ENCODE measurements around the gene CDKL1. TPM values are rescaled to one million over a fixed set of nuclear protein-coding genes. Genes with fewer than 3 reads are reported as not detected.

CDKL1 gene
- total and polyA plus RNA-seq, 2 of the 13 experiments (the other 11 are each of a cell fraction or from before 2014, with no cell fraction given) = 4.4 to 5.1 TPM

DNA sequence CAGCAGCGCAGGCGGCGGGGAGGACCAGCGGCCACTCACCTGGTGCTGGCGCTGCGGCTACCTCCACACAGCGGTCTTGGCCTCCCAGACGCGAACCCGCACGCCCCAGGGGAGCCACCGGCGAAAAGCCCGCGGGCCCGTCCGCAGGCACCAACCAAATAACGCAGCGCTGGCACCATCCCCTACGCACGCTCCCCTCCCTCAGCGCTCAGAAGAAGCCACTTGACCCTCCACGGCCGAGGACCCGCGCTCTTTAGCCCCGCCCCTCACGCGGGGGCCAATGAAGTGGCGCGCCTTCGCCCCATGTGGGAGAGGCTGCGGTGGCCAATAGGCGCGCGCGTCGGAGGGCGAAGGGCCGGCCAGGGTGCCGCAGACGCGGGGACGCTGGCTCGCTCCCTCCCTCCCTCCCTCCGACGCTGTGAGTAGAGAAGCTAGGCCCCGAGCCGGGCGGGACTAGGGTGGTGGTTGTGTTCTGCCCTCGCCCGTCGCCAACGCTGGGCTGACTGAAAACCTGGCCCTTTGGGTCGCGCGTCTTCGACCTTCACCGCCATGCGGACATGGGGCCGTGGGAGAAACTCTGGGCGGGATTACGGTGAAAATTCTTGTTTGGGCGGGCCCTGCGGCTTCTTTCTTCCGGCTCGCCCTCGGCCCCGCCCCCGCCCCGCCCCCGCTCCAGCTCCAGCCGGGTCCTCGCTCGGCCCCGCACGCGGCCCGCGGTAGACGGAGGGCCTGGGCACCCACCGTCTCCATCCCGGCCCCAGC lies 84.5 kb downstream of the CDKL1 start, which contains the start of the genes DMAC2L and L2HGDH (continued):
- no peak; the same call in 1 of the 2 replicates for TF ChIP-seq ELF1 (CRISPR knock-in tag; IDR thresholded peaks at IDR 0.05)
- no peak for TF ChIP-seq MLLT10 (CRISPR knock-in tag; IDR thresholded peaks at IDR 0.05)
- 0 out of 2 replicates have a peak, but pooled peaks have one; percentile 36 for TF ChIP-seq KDM4B (CRISPR knock-in tag; IDR thresholded peaks at IDR 0.05)
- TF ChIP-seq PAXIP1 (CRISPR knock-in tag; conservative IDR thresholded peaks at IDR 0.05) = peak; percentile 57
- 0 out of 2 replicates have a peak, but pooled peaks have one; percentile 29 for TF ChIP-seq ZNF431 (CRISPR knock-in tag; IDR thresholded peaks at IDR 0.05; ENCODE audit: borderline replicate concordance, low read depth)
- peak; percentile 36 for TF ChIP-seq DBP (CRISPR knock-in tag; IDR thresholded peaks at IDR 0.05; ENCODE audit: not compliant biosample characterization)
- peak; percentile 32; the same call in 1 of the 2 replicates for TF ChIP-seq HDAC2 (CRISPR knock-in tag; IDR thresholded peaks at IDR 0.05)
- TF ChIP-seq ZNF180 (CRISPR knock-in tag; IDR thresholded peaks at IDR 0.05; ENCODE audit: borderline replicate concordance, low read depth) = no peak
- TF ChIP-seq AFF4 (CRISPR knock-in tag; IDR thresholded peaks at IDR 0.05) = no peak
- TF ChIP-seq FOSL1 (CRISPR knock-in tag; IDR thresholded peaks at IDR 0.05; ENCODE audit: borderline replicate concordance) = no peak
- no peak for TF ChIP-seq ZNF484 (CRISPR knock-in tag; IDR thresholded peaks at IDR 0.05; ENCODE audit: borderline replicate concordance, low read depth)
- TF ChIP-seq SRSF4 (IDR thresholded peaks at IDR 0.05; ENCODE audit: low read depth, low read length, poor library complexity, severe bottlenecking) = no peak
- 0 out of 2 replicates have a peak, but pooled peaks have one; percentile 61 for TF ChIP-seq ZNF234 (CRISPR knock-in tag; conservative IDR thresholded peaks at IDR 0.05)
- 0 out of 2 replicates have a peak, but pooled peaks have one; percentile 37 for TF ChIP-seq ZNF205 (CRISPR knock-in tag; IDR thresholded peaks at IDR 0.05)
- TF ChIP-seq ZSCAN25 (CRISPR knock-in tag; IDR thresholded peaks at IDR 0.05) = peak; percentile 68; the same call in 1 of the 2 replicates
- TF ChIP-seq FIP1L1 (IDR thresholded peaks at IDR 0.05; ENCODE audit: borderline replicate concordance, insufficient read depth, low read depth, low read length) = no peak
- TF ChIP-seq ZUFSP (CRISPR knock-in tag; IDR thresholded peaks at IDR 0.05; ENCODE audit: borderline replicate concordance) = no peak
- TF ChIP-seq BHLHE40 (IDR thresholded peaks at IDR 0.05; ENCODE audit: low read length) = no peak
- TF ChIP-seq RCOR2 (CRISPR knock-in tag; IDR thresholded peaks at IDR 0.05) = no peak
